IPS-20b (cell line): ENCODE data around the gene CD2AP.

Experiments
- H3K27ac ChIP-seq: one replicate; pipeline ENCODE4 v1.5.1; 2013; ENCODE audit warnings: low read length
- H3K27me3 ChIP-seq: 2 replicates; pipeline ENCODE4 v1.6.1; 2013; ENCODE audit warnings: mild to moderate bottlenecking, low read length, inconsistent platforms; ENCODE audit not compliant: insufficient read depth
- H3K36me3 ChIP-seq: 2 replicates; pipeline ENCODE4 v1.6.1; 2013; ENCODE audit warnings: low read depth, mild to moderate bottlenecking, inconsistent platforms, low read length, moderate library complexity; ENCODE audit not compliant: insufficient read depth
- H3K4me1 ChIP-seq: 2 replicates; pipeline ENCODE4 v1.6.1; 2013; ENCODE audit warnings: mild to moderate bottlenecking, control low read depth, inconsistent platforms, low read length, moderate library complexity; ENCODE audit not compliant: insufficient read depth
- H3K4me3 ChIP-seq: 2 replicates; pipeline ENCODE4 v1.5.1; 2013; ENCODE audit warnings: mild to moderate bottlenecking, low read length, inconsistent platforms
- H3K9ac ChIP-seq: 2 replicates; pipeline ENCODE4 v1.6.1; 2013; ENCODE audit warnings: low read depth, mild to moderate bottlenecking, inconsistent platforms, low read length, moderate library complexity
- H3K9me3 ChIP-seq: 2 replicates; pipeline ENCODE4 v1.6.1; 2013; ENCODE audit warnings: mild to moderate bottlenecking, low read depth, low read length, inconsistent platforms; ENCODE audit not compliant: insufficient read depth

Gene CD2AP

DNA sequence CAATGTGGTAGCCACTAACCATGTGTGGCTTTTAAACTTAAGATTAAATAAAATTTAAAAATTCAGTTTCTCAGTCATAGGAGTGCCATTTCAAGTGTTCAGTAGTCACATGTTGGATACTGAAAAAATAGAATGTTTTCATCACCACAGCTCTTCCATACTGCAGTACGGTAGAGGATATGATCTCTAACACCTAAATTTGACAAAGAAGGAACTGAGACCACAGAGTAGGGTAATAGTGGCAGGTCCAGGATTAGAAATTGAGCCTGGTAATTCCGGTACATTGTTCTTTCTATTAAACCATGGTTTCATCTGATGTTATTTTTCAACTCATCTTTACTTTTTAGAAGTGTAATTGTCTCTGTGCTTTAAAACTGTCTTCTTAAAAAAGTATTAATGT is 104.0 kb downstream of the CD2AP start:
- Histone ChIP-seq H3K36me3 (peaks cover 92% of the 10 kb centered on the region), H3K9me3 (no peaks in the 10 kb centered on the region), H3K27ac (no peak overlapping the region)

DNA sequence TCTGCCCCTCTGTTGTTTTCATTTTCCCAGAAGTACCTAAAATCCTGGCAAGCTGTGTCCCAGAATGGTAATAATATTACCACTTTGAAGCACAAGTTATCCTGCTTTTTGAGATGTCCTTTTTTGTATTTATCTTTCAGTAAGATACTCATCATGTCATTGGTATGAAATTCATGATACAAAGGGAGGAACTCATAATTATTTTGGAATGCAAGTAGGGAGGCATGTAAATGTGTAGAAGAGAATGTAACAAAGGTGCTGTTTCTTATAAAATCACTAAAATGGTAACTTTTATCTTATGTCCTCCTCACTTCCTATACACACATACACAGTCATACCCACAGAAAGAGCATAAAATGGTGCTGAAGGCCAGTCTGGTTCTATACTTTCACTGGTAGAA is 109.9 kb downstream of the CD2AP start:
- Histone ChIP-seq H3K27me3 (no peaks in the 10 kb centered on the region), H3K36me3 (peaks cover 83% of the 10 kb centered on the region), H3K9me3 (no peaks in the 10 kb centered on the region), H3K27ac (no peak overlapping the region), H3K4me3 (no peak overlapping the region), H3K4me1 (no peaks in the 10 kb centered on the region), H3K9ac (no peak overlapping the region)

More for the DNA sequence above, 104.0 kb downstream of the CD2AP start:
- no peak overlapping the region for H3K9ac ChIP-seq
- no peaks in the 10 kb centered on the region for H3K4me1 ChIP-seq
- H3K27me3 ChIP-seq, result no peaks in the 10 kb centered on the region
- no peak overlapping the region for H3K4me3 ChIP-seq

DNA sequence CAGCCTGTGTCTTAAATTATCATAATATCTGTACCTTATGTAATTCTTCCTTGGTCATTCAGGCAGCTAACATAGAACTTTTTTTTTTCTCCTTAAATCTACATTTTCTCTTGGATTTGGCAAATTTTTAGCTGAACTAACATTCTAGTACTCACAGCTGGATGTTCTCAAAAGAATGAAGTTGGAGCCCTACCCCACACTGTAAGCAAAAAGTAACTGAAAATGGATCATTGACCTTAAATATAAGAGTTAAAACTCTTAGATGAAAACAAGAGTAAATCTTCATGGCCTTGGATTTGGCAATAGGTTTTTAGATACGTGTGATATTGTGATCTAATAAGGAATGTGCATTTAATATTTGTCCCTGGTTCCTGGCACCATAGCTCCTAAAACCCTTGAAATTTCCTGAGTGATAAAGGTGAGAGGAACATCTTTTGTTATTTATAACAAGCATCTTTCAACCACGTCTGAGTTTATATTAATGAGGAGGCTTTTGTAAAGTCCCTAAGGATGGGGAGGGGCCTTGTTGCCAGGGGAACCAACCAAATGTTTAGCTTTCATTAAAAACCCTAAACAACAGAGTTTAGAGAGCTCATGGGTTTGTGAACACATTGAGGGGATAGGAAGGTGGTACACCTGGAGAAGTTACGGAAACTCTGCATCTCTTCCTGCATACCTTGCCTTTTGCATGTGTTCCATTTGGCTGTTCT is 114.7 kb downstream of the CD2AP start:
- Histone ChIP-seq H3K9ac (no peak overlapping the region), H3K4me3 (no peak overlapping the region), H3K4me1 (no peaks in the 10 kb centered on the region), H3K36me3 (peaks cover 83% of the 10 kb centered on the region), H3K9me3 (no peaks in the 10 kb centered on the region), H3K27ac (no peak overlapping the region), H3K27me3 (no peaks in the 10 kb centered on the region)

DNA sequence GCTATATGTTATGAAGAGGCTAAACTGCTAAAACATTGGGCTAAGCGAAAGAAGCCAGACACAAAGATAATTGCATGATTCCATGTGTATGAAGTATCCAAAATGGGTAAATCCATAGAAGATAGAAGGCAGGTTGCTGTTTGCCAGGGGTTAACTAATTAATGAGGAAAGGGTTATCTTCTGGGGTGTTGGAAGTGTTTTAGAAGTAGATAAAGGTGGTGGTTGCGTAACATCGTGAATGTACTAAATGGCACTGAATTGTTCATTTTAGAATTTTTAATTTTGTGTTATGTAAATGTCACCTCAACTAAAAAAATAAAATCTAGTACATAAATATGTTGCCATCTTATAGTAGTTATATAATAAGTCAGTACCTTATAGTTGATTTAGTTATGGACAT is 116.4 kb downstream of the CD2AP start:
- no peak overlapping the region for H3K27ac ChIP-seq
- no peaks in the 10 kb centered on the region for H3K27me3 ChIP-seq
- no peak overlapping the region for H3K9ac ChIP-seq
- H3K36me3 ChIP-seq, result peaks cover 81% of the 10 kb centered on the region
- H3K9me3 ChIP-seq, result no peaks in the 10 kb centered on the region
- H3K4me1 ChIP-seq, result no peaks in the 10 kb centered on the region
- H3K4me3 ChIP-seq, result no peak overlapping the region

DNA sequence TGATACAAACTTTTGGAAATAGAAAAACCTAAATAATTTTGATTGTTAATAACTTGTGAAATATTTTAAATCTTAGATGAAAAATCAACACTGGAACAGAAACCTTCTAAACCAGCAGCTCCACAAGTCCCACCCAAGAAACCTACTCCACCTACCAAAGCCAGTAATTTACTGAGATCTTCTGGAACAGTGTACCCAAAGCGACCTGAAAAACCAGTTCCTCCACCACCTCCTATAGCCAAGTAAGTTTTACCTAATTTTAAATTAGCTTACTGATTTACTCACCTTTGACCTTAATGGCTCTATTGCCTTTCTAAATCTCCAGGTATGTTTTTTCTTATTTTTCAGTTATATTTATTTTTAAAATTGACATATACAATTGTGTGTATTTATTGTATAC is 118.2 kb downstream of the CD2AP start:
- Histone ChIP-seq H3K27ac (no peak overlapping the region), H3K9me3 (no peaks in the 10 kb centered on the region), H3K27me3 (no peaks in the 10 kb centered on the region), H3K36me3 (peaks cover 83% of the 10 kb centered on the region), H3K9ac (no peak overlapping the region), H3K4me1 (no peaks in the 10 kb centered on the region), H3K4me3 (no peak overlapping the region)

DNA sequence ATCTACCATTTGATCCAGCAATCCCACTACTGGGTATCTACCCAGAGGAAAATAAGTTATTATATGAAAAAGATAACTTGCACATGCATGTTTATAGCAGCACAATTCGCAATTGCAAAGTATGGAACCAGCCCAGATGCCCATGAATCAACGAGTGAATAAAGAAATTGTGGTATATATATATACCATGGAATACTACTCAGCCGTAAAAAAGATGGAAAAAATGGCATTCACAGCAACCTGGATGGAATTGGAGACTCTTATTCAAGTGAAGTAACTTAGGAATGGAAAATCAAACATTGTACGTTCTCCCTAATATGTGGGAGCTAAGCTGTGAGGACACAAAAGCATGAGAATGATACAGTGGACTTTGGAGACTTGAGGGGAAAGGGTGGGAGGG is 120.8 kb downstream of the CD2AP start:
- no peaks in the 10 kb centered on the region for H3K4me1 ChIP-seq
- H3K4me3 ChIP-seq, result no peak overlapping the region
- H3K27me3 ChIP-seq, result no peaks in the 10 kb centered on the region
- H3K9me3 ChIP-seq, result no peaks in the 10 kb centered on the region
- H3K27ac ChIP-seq, result no peak overlapping the region
- H3K36me3 ChIP-seq, result peaks cover 77% of the 10 kb centered on the region
- no peak overlapping the region for H3K9ac ChIP-seq

DNA sequence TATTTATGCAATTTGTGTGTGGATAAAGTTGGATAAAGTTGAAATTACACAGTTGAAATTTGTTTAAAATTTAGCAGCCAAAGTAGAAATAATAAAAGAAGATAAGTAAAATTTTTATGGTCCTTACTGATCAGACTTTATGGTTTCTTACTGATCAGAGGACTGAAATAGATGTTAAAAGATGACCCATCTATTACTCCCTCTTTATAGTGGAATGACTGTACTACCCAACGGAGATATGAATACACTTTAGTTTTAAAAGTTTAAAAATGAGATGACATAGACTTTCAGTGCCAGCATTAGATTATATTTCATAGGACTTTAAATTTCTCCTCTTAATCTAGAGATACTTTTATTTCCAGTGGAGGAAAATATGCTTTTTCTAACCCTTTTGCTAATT is 121.9 kb downstream of the CD2AP start:
- H3K9me3 ChIP-seq, result no peaks in the 10 kb centered on the region
- H3K36me3 ChIP-seq, result peaks cover 76% of the 10 kb centered on the region
- no peak overlapping the region for H3K4me3 ChIP-seq
- H3K27ac ChIP-seq, result no peak overlapping the region
- H3K4me1 ChIP-seq, result no peaks in the 10 kb centered on the region
- no peaks in the 10 kb centered on the region for H3K27me3 ChIP-seq
- H3K9ac ChIP-seq, result no peak overlapping the region

DNA sequence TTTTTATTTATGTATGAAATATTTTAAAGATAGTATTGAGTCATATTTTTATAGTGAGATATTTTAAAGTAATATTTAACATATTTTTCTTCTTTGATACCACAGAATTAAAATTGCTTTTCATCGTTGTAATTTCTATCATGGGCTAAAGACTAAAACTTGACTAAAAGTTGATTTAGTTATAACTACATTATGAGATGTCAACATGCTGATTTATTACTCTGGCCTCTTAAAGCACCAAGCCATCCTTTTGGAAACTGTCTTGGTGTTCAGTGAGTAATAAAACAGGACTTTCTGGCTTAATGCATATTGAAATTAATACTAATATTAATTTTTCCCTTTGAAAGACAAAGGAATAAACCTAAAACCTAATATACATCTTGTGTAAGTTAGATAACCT is 125.6 kb downstream of the CD2AP start:
- Histone ChIP-seq H3K27ac (no peak overlapping the region), H3K36me3 (peaks cover 75% of the 10 kb centered on the region), H3K4me1 (no peaks in the 10 kb centered on the region), H3K9ac (no peak overlapping the region), H3K9me3 (no peaks in the 10 kb centered on the region), H3K4me3 (no peak overlapping the region), H3K27me3 (no peaks in the 10 kb centered on the region)

DNA sequence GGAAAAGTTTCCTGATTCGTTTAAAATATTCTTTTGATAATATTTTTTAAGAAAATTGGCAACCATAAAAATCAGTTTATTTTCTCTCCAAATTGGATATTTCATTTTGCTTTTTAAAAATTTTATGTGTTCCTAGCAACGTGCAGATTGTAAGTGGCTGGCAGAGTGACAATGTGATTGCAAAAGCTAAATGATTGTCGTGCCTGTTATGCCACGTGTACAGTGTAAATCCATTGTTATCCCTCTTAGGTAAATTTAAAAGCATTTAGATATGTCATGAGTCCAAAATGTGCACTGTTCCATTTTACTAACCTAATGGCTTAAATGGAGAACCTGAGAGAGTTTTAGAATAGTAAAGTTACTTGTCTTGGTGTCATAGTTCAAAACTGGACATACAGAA is 126.4 kb downstream of the CD2AP start:
- Histone ChIP-seq H3K9ac (no peak overlapping the region), H3K27ac (no peak overlapping the region), H3K4me1 (no peaks in the 10 kb centered on the region), H3K4me3 (no peak overlapping the region), H3K27me3 (no peaks in the 10 kb centered on the region), H3K36me3 (peaks cover 78% of the 10 kb centered on the region), H3K9me3 (no peaks in the 10 kb centered on the region)

DNA sequence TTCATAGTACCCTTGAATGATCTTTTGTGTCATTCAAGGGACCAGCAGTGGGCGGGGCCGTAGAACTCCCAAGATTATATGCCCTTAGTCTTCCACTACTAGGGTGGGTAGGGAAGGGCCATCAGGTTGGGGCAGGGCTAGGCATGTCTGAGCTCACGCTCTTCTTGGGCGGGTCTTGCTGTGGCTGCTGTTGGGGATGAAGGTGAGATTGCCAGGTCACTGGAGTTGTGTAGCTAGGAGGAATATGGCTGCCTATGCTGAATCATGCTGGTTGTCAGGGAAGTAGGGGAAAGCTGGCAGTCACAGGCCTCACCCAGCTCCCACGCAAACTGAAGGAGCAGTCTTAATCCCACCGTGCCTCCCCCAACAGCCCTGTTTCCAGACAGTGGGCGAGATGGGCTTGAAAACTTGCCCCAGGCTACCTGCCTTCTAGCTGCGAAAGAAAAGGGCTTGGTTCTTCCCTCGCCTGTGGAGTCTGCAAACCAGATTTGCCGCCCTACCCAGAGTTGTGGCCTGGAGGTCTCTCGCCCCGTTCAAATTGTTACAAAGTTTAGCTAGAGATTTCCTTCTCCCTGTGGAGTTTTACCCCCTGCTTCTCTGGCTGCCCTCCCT is 144.4 kb downstream of the CD2AP start:
- H3K9ac ChIP-seq, result no peak overlapping the region
- H3K4me1 ChIP-seq, result no peaks in the 10 kb centered on the region
- peaks cover 89% of the 10 kb centered on the region for H3K36me3 ChIP-seq
- H3K27me3 ChIP-seq, result no peaks in the 10 kb centered on the region
- no peak overlapping the region for H3K27ac ChIP-seq
- no peak overlapping the region for H3K4me3 ChIP-seq
- no peaks in the 10 kb centered on the region for H3K9me3 ChIP-seq

DNA sequence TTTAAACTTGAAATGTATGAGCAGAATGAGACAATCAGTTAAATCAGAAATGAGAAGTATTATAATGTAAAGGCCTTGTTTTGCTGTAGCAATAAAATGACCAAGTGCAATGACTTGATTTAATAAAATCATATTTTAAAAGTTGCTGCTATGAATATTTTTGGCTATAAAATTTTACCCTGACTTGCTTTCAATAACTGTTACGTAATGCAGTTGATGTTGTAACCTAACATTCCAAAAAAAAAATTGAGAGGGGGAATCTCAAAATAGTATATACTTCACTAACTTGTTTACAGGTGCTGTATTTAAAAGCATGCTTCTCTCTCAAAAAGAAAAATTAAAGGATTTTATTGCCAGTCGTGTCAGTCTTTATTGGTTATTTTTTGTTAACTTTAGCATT is 149.2 kb downstream of the CD2AP start:
- no peaks in the 10 kb centered on the region for H3K4me1 ChIP-seq
- H3K9ac ChIP-seq, result no peak overlapping the region
- no peaks in the 10 kb centered on the region for H3K9me3 ChIP-seq
- H3K36me3 ChIP-seq, result peaks cover 40% of the 10 kb centered on the region
- no peak overlapping the region for H3K27ac ChIP-seq
- H3K27me3 ChIP-seq, result no peaks in the 10 kb centered on the region
- no peak overlapping the region for H3K4me3 ChIP-seq

DNA sequence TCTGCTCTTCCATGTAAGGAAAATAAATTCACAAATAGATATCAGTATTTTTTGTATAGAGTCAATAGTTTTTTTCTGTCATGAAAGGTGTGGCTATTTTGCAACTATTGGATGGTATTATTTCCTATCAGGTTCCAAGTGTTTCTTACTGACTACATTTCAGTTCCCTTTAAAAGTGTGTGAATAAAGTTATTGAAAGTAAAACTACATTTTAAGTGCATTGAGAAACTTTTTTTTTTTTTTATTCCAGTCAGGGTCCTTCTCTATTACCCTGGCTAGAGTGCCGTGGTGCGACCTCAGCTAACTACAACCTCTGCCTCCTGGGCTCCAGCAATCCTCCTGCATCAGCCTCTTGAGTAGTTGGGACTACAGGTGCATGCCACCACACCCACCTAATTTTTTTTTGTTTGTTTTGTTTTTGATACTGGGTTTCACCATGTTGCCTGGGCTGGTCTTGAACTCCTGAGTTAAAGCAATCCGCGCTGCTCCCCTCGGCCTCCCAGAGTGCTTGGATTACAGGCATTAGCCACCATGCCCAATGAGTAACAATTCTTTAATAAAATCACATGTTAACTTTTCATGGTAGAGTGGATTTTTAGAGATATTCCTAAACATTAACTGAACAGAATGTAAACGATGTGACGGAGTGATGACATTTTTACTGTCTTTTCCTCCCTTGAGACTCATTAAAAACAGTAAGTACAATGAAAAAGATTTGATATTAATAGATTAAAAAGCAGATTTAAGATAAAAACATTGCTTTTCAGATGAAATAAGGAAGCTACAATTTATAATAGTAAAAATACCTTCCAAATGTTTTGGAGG is 151.1 kb downstream of the CD2AP start:
- no peaks in the 10 kb centered on the region for H3K9me3 ChIP-seq
- H3K27ac ChIP-seq, result no peak overlapping the region
- peaks cover 7% of the 10 kb centered on the region; the same call in 1 of the 2 replicates for H3K4me1 ChIP-seq
- no peak overlapping the region for H3K9ac ChIP-seq
- H3K4me3 ChIP-seq, result no peak overlapping the region
- peaks cover 24% of the 10 kb centered on the region for H3K36me3 ChIP-seq
- H3K27me3 ChIP-seq, result no peaks in the 10 kb centered on the region
